SK-N-MC (cell line): ENCODE results near the gene SELENOV.

Source experiments
- EZH2 ChIP-seq: fragments of 200-600 bp; sonication (generic); IDR thresholded peaks from one replicate; pipeline ENCODE4 v1.6.1; 2017; ENCODE audit warnings: antibody characterized with exemption
- POLR2AphosphoS5 ChIP-seq: IDR thresholded peaks from 2 replicates; pipeline ENCODE4 v1.6.1; 2012; ENCODE audit warnings: mild to moderate bottlenecking, low read depth, low read length, borderline replicate concordance

GRCh38 chr19:39475748-39476147 is 39.2 kb upstream of the SELENOV start:
- TF ChIP-seq EZH2 (no peak), POLR2AphosphoS5 (no peak)
